ENCODE measurements around the gene CHMP4A. TPM values are rescaled to one million over a fixed set of nuclear protein-coding genes. Genes with fewer than 3 reads are reported as not detected.

Gene CHMP4A
- total RNA-seq, 1 experiment from 2014 or later, result 58.3 TPM

DNA sequence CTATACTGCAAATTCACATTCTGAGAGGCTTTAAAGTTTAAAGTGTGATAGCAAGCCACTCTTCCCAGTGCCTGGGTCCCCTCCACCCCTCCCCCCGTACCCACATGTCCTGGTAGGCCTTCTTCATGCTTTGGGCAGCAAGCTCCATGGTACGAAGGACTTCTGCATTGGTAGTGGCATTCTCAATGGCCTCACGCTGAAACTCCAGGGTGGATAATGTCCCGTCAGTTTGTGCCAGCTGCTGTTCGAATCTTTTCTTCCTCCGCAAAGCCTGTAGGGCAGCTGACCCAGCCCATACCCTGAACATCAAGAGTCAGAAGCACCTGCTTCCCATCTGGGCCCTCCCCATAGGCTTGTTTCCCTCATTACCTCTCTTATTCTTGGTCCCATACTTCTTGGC lies 2.0 kb downstream of the CHMP4A start:
- intact Hi-C loops (cut with micrococcal nuclease), result no loop called here
- H3K4me2 ChIP-seq (ENCODE audit: low read length), result no peak overlapping the region

DNA sequence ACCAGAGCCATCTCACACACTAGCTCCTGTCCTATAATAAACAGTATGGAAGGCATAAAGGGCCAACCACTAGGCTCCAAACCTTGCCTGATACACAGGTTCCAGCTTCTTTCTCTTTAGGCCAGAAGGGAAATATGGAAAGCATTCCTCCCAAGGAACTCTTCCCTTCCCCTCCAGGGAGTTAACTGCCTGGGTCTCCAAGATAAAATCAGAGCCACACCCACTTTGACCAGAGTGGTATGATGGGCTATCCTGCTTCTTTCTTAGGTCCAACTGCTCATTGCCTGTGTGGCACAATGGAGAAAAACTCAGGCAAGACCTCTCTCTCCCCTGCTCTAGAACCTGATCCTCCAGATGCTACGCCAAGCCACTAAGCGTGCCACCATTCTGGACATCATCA lies 5.7 kb downstream of the CHMP4A start:
- BruUV-seq (replicated peaks), result no TSS peak
- no peak for ATAC-seq
- Histone ChIP-seq H3K4me2 (ENCODE audit: low read length) (no peak overlapping the region), H3K9ac (ENCODE audit: low read length) (no peak overlapping the region), H3K9me3 (ENCODE audit: low read length) (no peaks in the 10 kb centered on the region), H3K79me2 (ENCODE audit: low read length) (peaks cover 13% of the 10 kb centered on the region; the same call in 1 of the 2 replicates), H3K4me1 (ENCODE audit: insufficient read depth, low read length) (no peaks in the 10 kb centered on the region), H3K27me3 (ENCODE audit: low read length) (no peaks in the 10 kb centered on the region), H4K20me1 (ENCODE audit: low read length) (no peaks in the 10 kb centered on the region), H3K9me2 (replicated peaks; ENCODE audit: low read length) (no peaks in the 10 kb centered on the region), H3K36me3 (ENCODE audit: low read depth, low read length) (peaks cover 42% of the 10 kb centered on the region), H3F3A (ENCODE audit: low read length, unreplicated experiment) (no peaks in the 10 kb centered on the region), H2AFZ (ENCODE audit: low read length) (no peak overlapping the region), H3K27ac (ENCODE audit: low read length) (no peak overlapping the region), H3K4me3 (ENCODE audit: low read length) (no peak overlapping the region)
- no peak for DNase-seq
- ChIA-PET CTCF (no interaction called here), POLR2A (ENCODE audit: unreplicated experiment) (no interaction called here)
- no peak for TF ChIP-seq EZH2 (IDR thresholded peaks at IDR 0.05; ENCODE audit: low read length, unreplicated experiment)
- no peak for TF ChIP-seq EZH2phosphoT487 (IDR thresholded peaks at IDR 0.05; ENCODE audit: borderline replicate concordance, low read length)
- TF ChIP-seq, protein P1, sequence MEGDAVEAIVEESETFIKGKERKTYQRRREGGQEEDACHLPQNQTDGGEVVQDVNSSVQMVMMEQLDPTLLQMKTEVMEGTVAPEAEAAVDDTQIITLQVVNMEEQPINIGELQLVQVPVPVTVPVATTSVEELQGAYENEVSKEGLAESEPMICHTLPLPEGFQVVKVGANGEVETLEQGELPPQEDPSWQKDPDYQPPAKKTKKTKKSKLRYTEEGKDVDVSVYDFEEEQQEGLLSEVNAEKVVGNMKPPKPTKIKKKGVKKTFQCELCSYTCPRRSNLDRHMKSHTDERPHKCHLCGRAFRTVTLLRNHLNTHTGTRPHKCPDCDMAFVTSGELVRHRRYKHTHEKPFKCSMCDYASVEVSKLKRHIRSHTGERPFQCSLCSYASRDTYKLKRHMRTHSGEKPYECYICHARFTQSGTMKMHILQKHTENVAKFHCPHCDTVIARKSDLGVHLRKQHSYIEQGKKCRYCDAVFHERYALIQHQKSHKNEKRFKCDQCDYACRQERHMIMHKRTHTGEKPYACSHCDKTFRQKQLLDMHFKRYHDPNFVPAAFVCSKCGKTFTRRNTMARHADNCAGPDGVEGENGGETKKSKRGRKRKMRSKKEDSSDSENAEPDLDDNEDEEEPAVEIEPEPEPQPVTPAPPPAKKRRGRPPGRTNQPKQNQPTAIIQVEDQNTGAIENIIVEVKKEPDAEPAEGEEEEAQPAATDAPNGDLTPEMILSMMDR (conservative IDR thresholded peaks at IDR 0.05; ENCODE audit: low read depth, low read length), result no peak
- intact Hi-C loops (cut with micrococcal nuclease), result no loop called here

More for the DNA sequence above, 2.0 kb downstream of the CHMP4A start:
- ChIA-PET POLR2A (ENCODE audit: unreplicated experiment) (no interaction called here), CTCF (no interaction called here)
- Histone ChIP-seq H2AFZ (ENCODE audit: low read length) (no peak overlapping the region), H3K36me3 (ENCODE audit: low read depth, low read length) (peaks cover 32% of the 10 kb centered on the region), H3K9ac (ENCODE audit: low read length) (no peak overlapping the region), H3K4me3 (ENCODE audit: low read length) (no peak overlapping the region), H3K27ac (ENCODE audit: low read length) (no peak overlapping the region), H3K27me3 (ENCODE audit: low read length) (no peaks in the 10 kb centered on the region), H3K9me2 (replicated peaks; ENCODE audit: low read length) (no peaks in the 10 kb centered on the region), H3K4me1 (ENCODE audit: insufficient read depth, low read length) (peaks cover 10% of the 10 kb centered on the region), H3F3A (ENCODE audit: low read length, unreplicated experiment) (peaks cover 3% of the 10 kb centered on the region), H4K20me1 (ENCODE audit: low read length) (no peaks in the 10 kb centered on the region), H3K9me3 (ENCODE audit: low read length) (no peaks in the 10 kb centered on the region), H3K79me2 (ENCODE audit: low read length) (peaks cover 13% of the 10 kb centered on the region; the same call in 1 of the 2 replicates)
- BruUV-seq (replicated peaks), result no TSS peak
- no peak for ATAC-seq
- DNase-seq, result no peak
- TF ChIP-seq EZH2 (IDR thresholded peaks at IDR 0.05; ENCODE audit: low read length, unreplicated experiment) (no peak), EZH2phosphoT487 (IDR thresholded peaks at IDR 0.05; ENCODE audit: borderline replicate concordance, low read length) (no peak)
- TF ChIP-seq, protein P1 (conservative IDR thresholded peaks at IDR 0.05; ENCODE audit: low read depth, low read length), result no peak

DNA sequence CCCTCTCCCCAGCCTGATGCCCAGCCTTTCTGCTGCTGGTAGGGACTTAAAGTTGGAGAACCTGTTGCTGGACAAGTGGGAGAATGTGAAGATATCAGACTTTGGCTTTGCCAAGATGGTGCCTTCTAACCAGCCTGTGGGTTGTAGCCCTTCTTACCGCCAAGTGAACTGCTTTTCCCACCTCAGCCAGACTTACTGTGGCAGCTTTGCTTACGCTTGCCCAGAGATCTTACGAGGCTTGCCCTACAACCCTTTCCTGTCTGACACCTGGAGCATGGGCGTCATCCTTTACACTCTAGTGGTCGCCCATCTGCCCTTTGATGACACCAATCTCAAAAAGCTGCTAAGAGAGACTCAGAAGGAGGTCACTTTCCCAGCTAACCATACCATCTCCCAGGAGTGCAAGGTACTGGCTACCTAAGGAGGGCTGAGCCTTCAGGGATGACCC lies 6.2 kb downstream of the CHMP4A start:
- peaks cover 9% of the 10 kb centered on the region; the same call in 1 of the 2 replicates for H3K79me2 ChIP-seq (ENCODE audit: low read length)
- ATAC-seq, result no peak
- H3K36me3 ChIP-seq (ENCODE audit: low read depth, low read length), result peaks cover 42% of the 10 kb centered on the region
- no peak overlapping the region for H3K9ac ChIP-seq (ENCODE audit: low read length)
- H3K4me3 ChIP-seq (ENCODE audit: low read length), result no peak overlapping the region
- intact Hi-C loops (cut with micrococcal nuclease), result no loop called here
- H3K4me1 ChIP-seq (ENCODE audit: insufficient read depth, low read length), result no peaks in the 10 kb centered on the region
- H3K4me2 ChIP-seq (ENCODE audit: low read length), result no peak overlapping the region
- CTCF ChIA-PET, result no interaction called here
- DNase-seq, result no peak
- TF ChIP-seq EZH2 (IDR thresholded peaks at IDR 0.05; ENCODE audit: low read length, unreplicated experiment), result no peak
- TF ChIP-seq, protein P1 (conservative IDR thresholded peaks at IDR 0.05; ENCODE audit: low read depth, low read length), result no peak
- TF ChIP-seq EZH2phosphoT487 (IDR thresholded peaks at IDR 0.05; ENCODE audit: borderline replicate concordance, low read length), result no peak
- no peak overlapping the region for H2AFZ ChIP-seq (ENCODE audit: low read length)
- H3K9me2 ChIP-seq (replicated peaks; ENCODE audit: low read length), result no peaks in the 10 kb centered on the region
- no peaks in the 10 kb centered on the region for H4K20me1 ChIP-seq (ENCODE audit: low read length)
- H3K27me3 ChIP-seq (ENCODE audit: low read length), result no peaks in the 10 kb centered on the region
- H3K27ac ChIP-seq (ENCODE audit: low read length), result no peak overlapping the region
- H3F3A ChIP-seq (ENCODE audit: low read length, unreplicated experiment), result no peaks in the 10 kb centered on the region
- BruUV-seq (replicated peaks), result no TSS peak
- H3K9me3 ChIP-seq (ENCODE audit: low read length), result no peaks in the 10 kb centered on the region
- POLR2A ChIA-PET (ENCODE audit: unreplicated experiment), result no interaction called here
